Stimulated activated CD8-positive, alpha-beta memory T cell treated with anti-CD3 and anti-CD28 coated beads, Interleukin-7, amount 100 ng/mL, for 4 hours (primary cell): Measurements from ENCODE around the gene NOA1.

Experiments
- DNase-seq, 2 donors: peaks; one replicate each; pipeline ENCODE4 v3.0.0-alpha.2; 2020; ENCODE audit warnings: low read depth in 2 of 2

Gene NOA1

DNA sequence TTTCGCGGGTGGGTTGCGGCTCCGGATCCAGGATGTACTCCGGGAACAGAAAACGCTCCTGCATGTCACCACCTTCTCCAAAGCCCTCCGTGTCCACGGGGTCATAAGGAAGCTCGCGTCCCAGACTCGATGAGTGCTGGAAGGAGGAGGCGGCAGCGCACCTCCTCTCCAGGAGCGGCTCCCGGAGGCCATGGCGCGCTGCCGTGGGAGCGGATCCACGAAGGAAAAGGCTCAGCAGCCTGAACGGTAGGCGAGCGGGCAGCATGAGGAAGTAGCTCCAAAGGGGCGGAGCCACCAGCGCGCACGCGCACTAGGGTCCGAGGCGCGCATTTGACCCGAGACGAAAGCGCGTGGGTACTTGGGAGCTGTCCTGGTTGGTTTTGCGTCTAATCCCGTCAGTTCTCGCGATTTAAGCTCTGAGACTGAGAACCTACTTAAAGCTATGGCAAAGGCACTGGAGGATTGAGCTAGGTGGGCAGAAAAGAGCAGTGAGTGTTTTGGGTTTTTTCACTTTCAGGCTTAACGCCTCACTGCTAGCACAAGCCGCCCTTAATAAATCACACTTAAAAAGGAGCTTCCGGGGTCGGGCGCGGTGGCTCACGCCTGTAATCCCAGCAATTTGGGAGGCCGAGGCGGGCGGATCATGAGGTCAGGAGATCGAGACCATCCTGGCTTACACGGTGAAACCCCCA lies at the start of gene NOA1:
NOA1 (minus strand) TSS at position 286 of the 692 bp plus-strand sequence; CDS start at position 265, 21 bp downstream.
- peak; percentile 96 for DNase-seq

DNA sequence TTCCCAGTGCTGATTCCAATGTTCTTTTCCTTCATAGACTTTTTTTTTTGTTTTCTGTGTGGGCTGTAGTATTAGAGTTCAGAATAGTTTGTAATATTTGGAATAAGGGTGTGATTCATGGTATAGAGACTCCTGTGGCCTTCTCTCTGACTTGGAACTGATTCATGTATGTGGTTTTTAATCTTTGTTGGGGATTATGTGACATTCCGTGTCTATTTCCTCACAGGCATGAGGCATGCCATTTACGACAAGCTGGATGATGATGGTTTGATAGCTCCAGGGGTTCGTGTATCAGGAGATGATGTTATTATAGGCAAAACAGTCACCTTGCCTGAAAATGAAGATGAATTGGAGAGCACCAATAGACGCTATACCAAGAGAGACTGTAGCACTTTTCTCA lies 45.7 kb upstream of the NOA1 start:
- DNase-seq, result no peak

- DNase-seq, result no peak
These were observed 43.2 kb upstream of the NOA1 start for GRCh38 chr4:57020467-57021101.

DNA sequence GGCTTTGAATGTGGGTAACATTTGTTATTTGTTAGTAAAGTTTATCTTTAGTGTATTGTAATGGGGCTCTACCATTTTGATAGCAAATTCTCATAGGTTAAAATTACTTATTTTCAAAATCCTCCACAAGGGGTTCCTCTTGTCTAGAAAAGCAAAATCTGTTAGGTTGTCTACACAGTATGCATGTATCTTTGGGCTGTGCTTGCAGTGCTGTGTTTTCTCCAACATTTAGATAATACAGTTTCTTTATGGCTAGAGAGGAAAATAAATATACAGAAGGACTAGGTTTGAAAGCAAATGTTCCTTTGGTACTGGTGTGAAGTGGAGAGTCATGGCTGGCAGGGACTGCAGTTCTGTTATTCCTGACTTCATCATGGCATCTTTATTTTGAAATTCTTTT lies 41.6 kb upstream of the NOA1 start:
- DNase-seq, result no peak

DNA sequence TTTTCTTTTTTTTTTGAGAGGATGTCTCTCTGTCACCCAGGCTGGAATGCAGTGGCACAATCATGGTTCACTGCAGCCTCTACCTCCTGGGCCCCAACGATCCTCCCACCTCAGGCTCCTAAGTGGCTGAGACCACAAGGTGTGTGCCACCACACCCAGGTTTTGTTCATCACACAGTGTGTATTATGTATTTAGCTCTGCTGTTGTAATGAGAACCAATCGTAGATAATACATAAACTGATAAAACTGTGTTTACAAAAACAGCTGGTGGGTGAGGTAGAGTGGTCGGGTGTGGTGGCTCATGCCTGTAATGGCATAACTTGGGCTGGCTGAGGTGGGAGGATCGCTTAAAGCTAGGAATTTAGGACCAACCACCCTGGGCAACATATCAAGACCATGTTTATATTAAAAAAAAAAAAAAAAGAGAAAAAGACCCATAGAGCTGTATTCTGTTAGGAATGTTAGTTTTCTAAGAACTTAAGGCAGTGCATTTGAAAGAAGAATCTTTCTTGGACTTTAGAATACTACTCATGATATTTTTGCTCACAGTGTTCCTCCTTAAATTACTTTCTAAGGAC lies 36.2 kb upstream of the NOA1 start:
- DNase-seq, result no peak

DNA sequence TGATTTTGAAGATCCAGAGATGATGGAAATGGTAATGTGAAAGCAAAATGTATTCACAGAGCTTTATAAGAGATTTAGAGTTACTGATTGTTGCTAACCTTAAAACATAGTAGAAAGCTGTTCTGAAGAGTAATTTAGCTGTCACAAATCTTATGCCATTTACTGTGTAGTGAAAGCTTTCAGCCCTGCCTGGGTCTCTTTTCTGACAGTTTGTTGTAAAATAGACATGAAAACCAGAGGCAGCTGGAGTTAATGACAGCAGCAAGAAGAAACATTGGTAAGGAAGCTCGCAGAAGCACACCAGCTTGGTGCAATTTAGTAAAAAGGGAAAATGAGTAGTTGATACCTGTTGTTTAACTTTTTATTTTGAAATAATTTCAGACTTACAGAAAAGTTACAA lies 22.3 kb upstream of the NOA1 start:
- no peak for DNase-seq

DNA sequence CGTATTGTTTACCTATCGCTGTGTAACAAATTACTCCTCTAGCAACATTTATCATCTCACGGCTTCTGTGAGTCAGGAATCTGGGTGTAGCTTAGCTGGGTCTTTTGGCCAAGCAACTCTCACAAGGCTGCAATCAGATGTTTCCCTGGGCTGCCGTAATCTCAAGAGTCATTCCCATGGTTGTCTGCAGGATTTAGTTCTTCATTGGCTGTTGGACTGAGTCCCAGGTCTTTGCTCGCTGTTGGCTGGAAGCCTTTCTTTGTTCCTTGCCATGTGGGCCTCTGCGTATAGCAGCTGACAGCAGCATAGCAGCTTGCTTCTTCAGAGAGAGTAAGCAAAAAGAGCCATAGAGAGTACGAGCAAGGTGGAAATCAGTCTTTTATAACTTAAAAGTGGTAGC lies 18.1 kb upstream of the NOA1 start:
- no peak for DNase-seq

- DNase-seq, result no peak
These were observed 12.9 kb upstream of the NOA1 start for GRCh38 chr4:56990109-56990905.

- DNase-seq, result no peak
These were observed 9.5 kb upstream of the NOA1 start for GRCh38 chr4:56986952-56987351.

DNA sequence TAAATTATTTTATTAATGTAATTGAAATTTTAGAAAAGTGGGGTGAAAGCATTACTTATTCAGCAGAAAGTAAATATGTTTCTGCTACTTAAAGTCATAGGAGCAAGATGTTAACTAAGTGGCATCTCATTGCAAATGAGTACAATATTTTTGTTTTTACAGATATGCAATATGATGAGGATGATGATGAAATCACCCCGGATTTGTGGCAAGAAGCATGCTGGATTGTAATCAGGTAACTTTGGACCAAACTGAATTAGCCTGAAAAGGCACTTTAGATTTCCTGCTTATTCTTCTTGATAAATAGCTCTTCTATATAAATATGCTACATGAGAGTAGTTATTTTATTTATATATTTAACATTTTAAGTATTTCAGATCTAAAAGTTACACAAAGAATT lies 8.8 kb upstream of the NOA1 start:
- DNase-seq, result no peak

- DNase-seq, result no peak
These were observed 4.4 kb upstream of the NOA1 start for GRCh38 chr4:56981795-56982201.

DNA sequence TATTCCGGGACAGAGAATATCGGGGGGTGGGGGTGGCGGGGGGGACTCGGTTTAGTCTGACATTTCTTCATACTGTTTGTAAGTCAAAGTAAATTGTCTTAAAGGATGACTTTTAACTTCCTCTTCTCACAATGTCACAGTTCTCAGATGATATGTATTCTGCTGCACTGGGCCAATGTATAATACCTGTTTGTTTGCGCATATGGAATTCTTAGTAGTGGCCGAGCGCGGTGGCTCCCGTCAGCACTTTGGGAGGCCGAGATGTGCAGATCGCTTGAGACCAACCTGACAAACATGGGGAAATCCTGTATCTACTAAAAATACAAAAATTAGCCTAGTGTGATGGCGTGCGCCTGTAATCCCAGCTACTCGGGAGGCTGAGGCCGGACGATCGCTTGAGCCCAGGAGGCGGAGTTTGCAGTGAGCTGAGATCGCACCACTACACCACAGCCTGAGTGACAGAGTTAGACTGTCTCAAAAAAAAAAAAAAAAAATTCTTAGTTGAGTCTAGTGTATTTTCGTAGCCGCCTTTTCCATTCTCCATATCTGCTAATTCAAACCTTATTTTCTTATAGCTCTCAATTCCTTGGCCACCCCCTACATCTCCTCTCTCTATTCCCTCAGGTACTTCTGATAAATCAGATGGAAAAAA lies 2.1 kb upstream of the NOA1 start:
- DNase-seq, result peak in 1 of 2 donors; percentile 26

DNA sequence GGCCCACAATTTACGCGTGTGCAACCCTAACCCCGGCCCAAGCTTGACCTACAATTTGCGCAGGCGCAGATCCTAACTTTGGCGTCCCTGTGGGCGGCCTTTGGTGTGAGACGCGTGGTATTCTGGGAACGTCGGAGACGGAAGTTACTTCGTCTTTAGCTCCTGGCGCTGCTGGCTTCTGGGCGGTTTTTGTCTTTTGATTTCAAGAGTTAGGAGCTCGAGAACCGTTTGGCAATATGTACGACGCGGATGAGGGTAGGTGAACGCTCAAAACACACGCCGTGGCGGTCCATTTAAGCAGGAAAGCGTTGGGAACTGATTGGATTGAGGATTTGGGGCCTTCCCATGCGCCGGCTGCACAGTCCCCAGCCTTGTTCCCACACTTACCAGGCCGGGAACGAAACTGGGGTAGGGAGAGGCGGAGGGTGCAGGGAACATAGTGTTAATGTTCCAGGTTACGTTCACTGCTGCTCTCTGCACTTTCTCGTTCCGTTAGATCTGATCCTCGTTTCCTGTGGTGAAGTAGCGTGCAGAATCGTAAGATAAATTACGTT lies 1.4 kb upstream of the NOA1 start, which contains the start of gene POLR2B:
POLR2B (plus strand) TSS at position 147 of the 554 bp plus-strand sequence; CDS start at position 237, 90 bp downstream.
- DNase-seq, result peak; percentile 81 to 85

DNA sequence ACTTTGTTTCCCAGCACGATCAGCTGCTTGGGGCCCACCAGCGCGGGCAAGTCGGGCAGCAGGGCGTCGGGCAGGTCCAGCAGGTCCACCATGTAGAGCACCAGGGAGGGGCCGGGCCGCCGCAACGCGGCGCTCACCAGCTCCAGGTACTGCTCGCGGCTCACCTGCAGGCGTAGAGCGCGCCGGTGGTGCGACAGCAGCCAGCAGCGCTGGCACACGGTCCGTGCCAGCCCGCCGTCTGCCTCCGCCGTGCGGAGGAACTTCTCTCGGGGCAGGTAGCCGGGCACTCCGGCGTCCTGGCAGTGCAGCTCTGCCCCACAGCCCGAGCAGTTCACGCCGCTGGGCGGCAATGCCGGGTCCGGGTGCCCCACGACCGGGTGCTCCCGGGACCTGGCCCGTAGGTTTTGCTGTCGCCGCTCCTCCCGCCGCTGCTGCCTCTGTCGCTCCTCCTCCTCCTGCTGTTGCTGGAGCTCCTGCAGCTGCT lies 527 bp downstream of the NOA1 start:
- DNase-seq, result peak in 1 of 2 donors; percentile 40

DNA sequence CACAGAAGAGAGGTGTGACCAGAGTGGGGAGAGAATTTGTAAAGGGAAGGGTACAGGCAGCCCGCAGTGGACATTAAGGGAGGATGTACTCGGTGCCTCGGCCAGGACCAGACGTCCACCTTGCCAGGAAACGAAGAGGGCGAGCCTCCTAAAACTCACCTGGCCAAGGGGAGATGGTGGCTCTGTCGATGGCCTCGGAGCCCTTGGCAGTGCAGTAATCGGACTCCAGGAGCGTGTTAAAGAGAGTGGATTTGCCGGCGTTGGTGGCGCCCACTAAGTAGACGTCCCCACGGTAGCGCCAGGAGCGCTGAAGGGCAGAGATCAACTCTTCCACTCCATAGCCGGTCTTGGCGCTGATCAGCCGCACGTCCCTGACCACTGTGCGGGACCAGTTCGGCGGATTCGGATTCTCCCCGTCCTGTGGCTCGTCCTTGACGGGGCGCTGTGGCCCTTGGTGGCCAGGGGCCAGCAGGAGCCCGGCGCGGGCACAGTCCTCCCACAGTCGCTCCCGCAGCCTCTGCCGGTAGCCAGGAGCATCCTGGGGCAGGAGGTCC lies 1.0 kb downstream of the NOA1 start:
- no peak for DNase-seq

GRCh38 chr4:56973336-56973735 lies 4.1 kb downstream of the NOA1 start:
- DNase-seq, result no peak

- DNase-seq, result no peak
These were observed 4.6 kb downstream of the NOA1 start for GRCh38 chr4:56972809-56973208.

DNA sequence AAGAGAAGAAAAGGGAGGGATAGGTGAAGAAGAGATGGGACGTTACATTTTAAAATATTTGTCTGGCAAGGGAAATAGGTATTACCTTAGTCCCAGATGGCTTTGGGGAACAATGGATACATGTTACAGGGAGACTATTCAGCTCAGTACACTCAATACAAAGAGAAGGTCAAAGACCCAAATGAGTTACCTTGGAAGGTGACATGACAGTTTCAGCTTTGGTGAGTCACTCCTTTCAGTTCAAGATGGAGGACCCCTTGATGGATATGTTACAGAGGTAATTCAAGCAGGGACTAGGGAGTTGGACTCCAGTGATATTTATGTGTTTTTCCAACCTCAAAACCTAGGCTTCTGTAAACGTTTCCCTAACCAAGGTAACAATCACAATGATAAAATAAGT lies 5.0 kb downstream of the NOA1 start:
- no peak for DNase-seq

DNA sequence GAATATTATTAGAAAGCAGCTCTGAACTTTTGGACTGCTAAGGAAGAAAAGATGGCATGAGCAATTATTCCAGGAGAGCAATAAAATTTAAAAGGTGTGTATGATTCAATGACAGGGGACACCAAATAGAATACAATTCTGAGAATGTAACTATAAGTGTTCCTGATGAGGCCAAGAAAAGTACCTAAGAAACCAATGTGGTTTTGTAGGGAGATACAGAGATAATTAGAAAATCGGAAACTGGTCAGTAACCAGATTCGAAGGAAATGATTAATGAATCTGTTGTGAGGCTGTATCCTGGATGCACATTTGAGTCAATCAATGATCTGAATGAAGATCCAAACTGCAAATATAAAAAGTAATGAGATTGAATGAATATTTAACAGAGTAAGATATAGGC lies 6.0 kb downstream of the NOA1 start:
- DNase-seq, result no peak

GRCh38 chr4:56961107-56961500 lies 16.3 kb downstream of the NOA1 start:
- DNase-seq, result no peak

- no peak for DNase-seq
These were observed 18.3 kb downstream of the NOA1 start for GRCh38 chr4:56959100-56959499.
